IMR-90 (cell line): Measurements from ENCODE around the gene GREB1L.

Source experiments
- CTCF ChIP-seq: conservative IDR thresholded peaks from 2 replicates; pipeline ENCODE4 v1.5.1; 2012; ENCODE audit warnings: mild to moderate bottlenecking, low read depth, low read length, improper control_type of control experiment
- MAFK ChIP-seq: IDR thresholded peaks from 2 replicates; pipeline ENCODE4 v1.6.1; 2012; ENCODE audit warnings: low read depth, low read length, improper control_type of control experiment
- POLR2A ChIP-seq: IDR thresholded peaks from 2 replicates; pipeline ENCODE4 v1.6.1; 2012; ENCODE audit warnings: mild to moderate bottlenecking, low read depth, low read length
- RAD21 ChIP-seq: IDR thresholded peaks from 2 replicates; pipeline ENCODE4 v1.6.1; 2012; ENCODE audit warnings: low read length, improper control_type of control experiment
- SMC3 ChIP-seq: fragments of 150-350 bp; IDR thresholded peaks from 2 replicates; pipeline ENCODE4 v1.6.1; 2016; ENCODE audit warnings: low read depth, mild to moderate bottlenecking, antibody characterized with exemption, low read length, moderate library complexity
- USF2 ChIP-seq: fragments of 150-350 bp; IDR thresholded peaks from 2 replicates; pipeline ENCODE4 v1.6.1; 2017; ENCODE audit warnings: mild to moderate bottlenecking, antibody characterized with exemption, low read length, low read depth

- TF ChIP-seq MAFK (no peak), SMC3 (no peak), CTCF (no peak), POLR2A (no peak), USF2 (no peak), RAD21 (no peak)
Observed at GRCh38 chr18:21463718-21464117, 221.7 kb downstream of the GREB1L start.
